K562 treated with DMSO at 1 percent for 48 hours (cell line): ENCODE results near the gene SOX8. TPM values are rescaled to one million over a fixed set of nuclear protein-coding genes. Genes with fewer than 3 reads are reported as not detected.

ENCODE experiments used
- total RNA-seq: library from RNA; unstranded; fragments of 300-600 nt; gene quantifications from 2 replicates; pipeline ENCODE4 v1.2.3, GENCODE V29; 2022; ENCODE audit warnings: low replicate concordance; ENCODE audit errors: extremely low read depth

SOX8 gene
- not detected in 2 replicates for total RNA-seq

GRCh38 chr16:981695-982144 is at the start of gene SOX8:
SOX8 (plus strand) TSS chr16:981770; CDS start chr16:981923, 153 bp downstream.

GRCh38 chr16:970766-971581 is 10.6 kb upstream of the SOX8 start, which contains the start of gene LMF1:
LMF1 (minus strand) TSS chr16:970984; CDS start chr16:970980, 4 bp downstream.

Other genes with a start within 250 kb of the SOX8 start
- gene CIAO3, start 240.8 kb upstream of the SOX8 start, total RNA-seq: not detected in 2 replicates
- not detected in 2 replicates for gene MSLN, start 221.0 kb upstream of the SOX8 start, total RNA-seq
- gene RPUSD1, start 193.4 kb upstream of the SOX8 start, total RNA-seq: not detected in 2 replicates
- not detected in 2 replicates for gene CHTF18, start 193.2 kb upstream of the SOX8 start, total RNA-seq
- gene GNG13, start 181.0 kb upstream of the SOX8 start, total RNA-seq: not detected in 2 replicates
- gene LMF1, start 10.8 kb upstream of the SOX8 start, total RNA-seq: not detected in 2 replicates
- gene SSTR5, start 91.0 kb downstream of the SOX8 start, total RNA-seq: not detected in 2 replicates
- gene C1QTNF8, start 114.5 kb downstream of the SOX8 start, total RNA-seq: not detected in 2 replicates
- gene CACNA1H, start 171.3 kb downstream of the SOX8 start, total RNA-seq: not detected in 2 replicates
- gene TPSG1, start 243.5 kb downstream of the SOX8 start, total RNA-seq: not detected in 2 replicates
- not detected in 2 replicates for gene TPSB2, start 248.4 kb downstream of the SOX8 start, total RNA-seq